ENCODE measurements around the gene SPO11.

DNA sequence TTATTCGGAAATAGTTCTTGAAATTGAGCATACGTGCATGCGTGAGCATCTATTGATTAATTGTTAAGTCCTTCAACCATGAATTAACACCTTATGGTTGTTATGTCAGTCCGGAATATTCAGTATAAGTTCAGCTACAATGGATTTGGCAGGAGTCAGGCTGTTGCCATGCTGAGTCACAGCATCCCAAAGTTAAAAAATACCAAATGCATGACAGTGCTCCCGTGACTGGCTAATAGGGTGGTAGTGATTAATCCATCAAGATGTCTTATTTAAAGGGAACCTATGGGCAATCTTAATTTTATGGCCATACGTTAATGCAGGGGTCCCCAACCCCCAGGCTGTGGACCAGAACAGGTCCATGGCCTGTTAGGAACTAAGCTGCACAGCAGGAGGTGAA is 31.9 kb downstream of the SPO11 start:
- no peak for TF ChIP-seq EZH2phosphoT487 (IDR thresholded peaks at IDR 0.05; ENCODE audit: insufficient read depth, low read depth)
- no peak for TF ChIP-seq EZH2 (IDR thresholded peaks at IDR 0.05; ENCODE audit: insufficient read depth, poor library complexity, severe bottlenecking)
